Measurements from ENCODE around the gene CERKL.

The CERKL gene

GRCh38 chr2:181694271-181694670, 37.4 kb upstream of the CERKL start:
- no peak overlapping the region for H3K4me3 ChIP-seq (ENCODE audit: low read depth, low read length)

GRCh38 chr2:181690860-181691259, 34.0 kb upstream of the CERKL start:
- Histone ChIP-seq H2AFZ (no peak overlapping the region), H3K4me1 (no peaks in the 10 kb centered on the region), H3K9me3 (ENCODE audit: control insufficient read depth, low read length) (no peaks in the 10 kb centered on the region), H3K27me3 (ENCODE audit: control insufficient read depth, insufficient read depth, low read length) (no peaks in the 10 kb centered on the region), H3K4me2 (ENCODE audit: low read length) (no peak overlapping the region), H3K79me2 (no peaks in the 10 kb centered on the region), H3K36me3 (ENCODE audit: control insufficient read depth, insufficient read depth, low read length) (no peaks in the 10 kb centered on the region), H3K27ac (no peak overlapping the region), H3K4me3 (ENCODE audit: low read depth, low read length) (no peak overlapping the region), H3K9ac (no peak overlapping the region)
- no peak for TF ChIP-seq CTCF (IDR thresholded peaks at IDR 0.05)

More at GRCh38 chr2:181694271-181694670, 37.4 kb upstream of the CERKL start:
- Histone ChIP-seq H3K27me3 (ENCODE audit: control insufficient read depth, insufficient read depth, low read length) (no peaks in the 10 kb centered on the region), H3K36me3 (ENCODE audit: control insufficient read depth, insufficient read depth, low read length) (no peaks in the 10 kb centered on the region), H3K4me1 (no peaks in the 10 kb centered on the region), H3K79me2 (no peaks in the 10 kb centered on the region), H2AFZ (no peak overlapping the region), H3K9me3 (ENCODE audit: control insufficient read depth, low read length) (no peaks in the 10 kb centered on the region), H3K27ac (no peak overlapping the region), H3K9ac (no peak overlapping the region), H3K4me2 (ENCODE audit: low read length) (no peak overlapping the region)
- no peak for TF ChIP-seq CTCF (IDR thresholded peaks at IDR 0.05)

- Histone ChIP-seq H3K27me3 (ENCODE audit: control insufficient read depth, insufficient read depth, low read length) (no peaks in the 10 kb centered on the region), H3K36me3 (ENCODE audit: control insufficient read depth, insufficient read depth, low read length) (no peaks in the 10 kb centered on the region), H3K9me3 (ENCODE audit: control insufficient read depth, low read length) (no peaks in the 10 kb centered on the region), H3K4me3 (ENCODE audit: low read depth, low read length) (no peak overlapping the region), H3K9ac (no peak overlapping the region), H2AFZ (no peak overlapping the region), H3K4me2 (ENCODE audit: low read length) (no peak overlapping the region), H3K4me1 (no peaks in the 10 kb centered on the region), H3K27ac (no peak overlapping the region), H3K79me2 (no peaks in the 10 kb centered on the region)
- TF ChIP-seq CTCF (IDR thresholded peaks at IDR 0.05), result no peak
These were observed 29.8 kb upstream of the CERKL start for GRCh38 chr2:181686576-181687185.

- H3K27ac ChIP-seq, result no peak overlapping the region
- H3K36me3 ChIP-seq (ENCODE audit: control insufficient read depth, insufficient read depth, low read length), result no peaks in the 10 kb centered on the region
- no peaks in the 10 kb centered on the region for H3K9me3 ChIP-seq (ENCODE audit: control insufficient read depth, low read length)
- no peaks in the 10 kb centered on the region for H3K79me2 ChIP-seq
- no peak overlapping the region for H3K4me2 ChIP-seq (ENCODE audit: low read length)
- H3K4me3 ChIP-seq (ENCODE audit: low read depth, low read length), result no peak overlapping the region
- H3K9ac ChIP-seq, result no peak overlapping the region
- no peak overlapping the region for H2AFZ ChIP-seq
- H3K4me1 ChIP-seq, result no peaks in the 10 kb centered on the region
- no peak for TF ChIP-seq CTCF (IDR thresholded peaks at IDR 0.05)
- H3K27me3 ChIP-seq (ENCODE audit: control insufficient read depth, insufficient read depth, low read length), result no peaks in the 10 kb centered on the region
These were observed 28.3 kb upstream of the CERKL start for GRCh38 chr2:181685150-181685688.
